Trophoblast cell (in vitro differentiated cells and primary cell): ENCODE data around the gene RTL10. TPM values are rescaled to one million over a fixed set of nuclear protein-coding genes. Genes with fewer than 3 reads are reported as not detected.

Experiments
- DNase-seq, 2 donors: peaks; one replicate each; pipeline ENCODE4 v3.0.0-alpha.2; 2016
- H2AFZ ChIP-seq: 2 replicates; pipeline ENCODE4 v1.6.1; 2013; ENCODE audit warnings: low read length, moderate library complexity, mild to moderate bottlenecking; ENCODE audit not compliant: insufficient read depth, poor library complexity
- H2AK5ac ChIP-seq: 2 replicates; pipeline ENCODE4 v1.6.1; 2013; ENCODE audit warnings: mild to moderate bottlenecking, low read length
- H2BK120ac ChIP-seq: 2 replicates; pipeline ENCODE4 v1.6.1; 2013; ENCODE audit warnings: low read length, mild to moderate bottlenecking, moderate library complexity; ENCODE audit not compliant: insufficient read depth, poor library complexity
- H2BK12ac ChIP-seq: 2 replicates; pipeline ENCODE4 v1.6.1; 2013; ENCODE audit warnings: mild to moderate bottlenecking, low read length, moderate library complexity
- H2BK5ac ChIP-seq: 2 replicates; pipeline ENCODE4 v1.6.1; 2013; ENCODE audit warnings: low read length, low read depth, moderate library complexity, mild to moderate bottlenecking; ENCODE audit not compliant: poor library complexity
- H3K14ac ChIP-seq: 2 replicates; pipeline ENCODE4 v1.6.1; 2013; ENCODE audit warnings: mild to moderate bottlenecking, low read length
- H3K18ac ChIP-seq: 2 replicates; pipeline ENCODE4 v1.6.1; 2013; ENCODE audit warnings: mild to moderate bottlenecking, low read length
- H3K23ac ChIP-seq: 2 replicates; pipeline ENCODE4 v1.6.1; 2013; ENCODE audit warnings: low read length
- H3K27ac ChIP-seq: 2 replicates; pipeline ENCODE4 v1.5.1; 2013; ENCODE audit warnings: low read depth, mild to moderate bottlenecking, inconsistent platforms, low read length, moderate library complexity
- H3K27me3 ChIP-seq: 2 replicates; pipeline ENCODE4 v1.6.1; 2013; ENCODE audit warnings: inconsistent platforms, mild to moderate bottlenecking, low read length, moderate library complexity; ENCODE audit not compliant: insufficient read depth
- H3K36me3 ChIP-seq, 2 experiments: 1 replicate in 1 of 2; 2 replicates in 1 of 2; pipeline ENCODE4 v1.6.1; 2013; ENCODE audit warnings: low read length in 2 of 2, mild to moderate bottlenecking in 2 of 2, moderate library complexity in 1 of 2; ENCODE audit not compliant: insufficient read depth in 2 of 2, control insufficient read depth in 1 of 2
- H3K4ac ChIP-seq: 2 replicates; pipeline ENCODE4 v1.6.1; 2013; ENCODE audit warnings: low read depth, mild to moderate bottlenecking, low read length, moderate library complexity
- H3K4me1 ChIP-seq, 2 experiments: 1 replicate in 1 of 2; 2 replicates in 1 of 2; pipeline ENCODE4 v1.6.1; 2013; ENCODE audit warnings: low read length in 2 of 2, mild to moderate bottlenecking in 2 of 2, moderate library complexity in 1 of 2; ENCODE audit not compliant: insufficient read depth in 2 of 2, control insufficient read depth in 1 of 2
- H3K4me2 ChIP-seq: 2 replicates; pipeline ENCODE4 v1.6.1; 2013; ENCODE audit warnings: inconsistent platforms, mild to moderate bottlenecking, low read length, moderate library complexity
- H3K4me3 ChIP-seq: 2 replicates; pipeline ENCODE4 v1.5.1; 2013; ENCODE audit warnings: mild to moderate bottlenecking, low read depth, low read length, inconsistent platforms
- H3K79me1 ChIP-seq: one replicate; pipeline ENCODE4 v1.6.1; 2013; ENCODE audit warnings: low read length
- H3K79me2 ChIP-seq: 2 replicates; pipeline ENCODE4 v1.6.1; 2013; ENCODE audit warnings: low read length, mild to moderate bottlenecking; ENCODE audit not compliant: control insufficient read depth, insufficient read depth, poor library complexity
- H3K9ac ChIP-seq: 2 replicates; pipeline ENCODE4 v1.6.1; 2013; ENCODE audit warnings: mild to moderate bottlenecking, low read length
- H3K9me3 ChIP-seq: 2 replicates; pipeline ENCODE4 v1.6.1; 2013; ENCODE audit warnings: low read depth, mild to moderate bottlenecking, control low read depth, inconsistent platforms, low read length; ENCODE audit not compliant: insufficient read depth
- H4K12ac ChIP-seq: 2 replicates; pipeline ENCODE4 v1.6.1; 2013; ENCODE audit warnings: low read depth, mild to moderate bottlenecking, low read length, moderate library complexity
- H4K8ac ChIP-seq: 2 replicates; pipeline ENCODE4 v1.6.1; 2013; ENCODE audit warnings: low read depth, mild to moderate bottlenecking, low read length, moderate library complexity
- H4K91ac ChIP-seq: one replicate; pipeline ENCODE4 v1.6.1; 2013; ENCODE audit warnings: low read depth, mild to moderate bottlenecking, low read length, moderate library complexity
- WGBS: extraction: QIAGEN DNeasy Blood & Tissue Kit; methylation state at CpG from one replicate; pipeline ENCODE4 v1.1.7; 2013; ENCODE audit warnings: missing lambda C conversion rate; ENCODE audit not compliant: insufficient read length, insufficient coverage; ENCODE audit errors: extremely low coverage; 5-methylcytosine and 5-hydroxymethylcytosine counted together
- polyA plus RNA-seq: library from polyadenylated mRNA; stranded (reverse); fragments of 200-250 nt; gene quantifications from 2 replicates; pipeline ENCODE4 v1.2.3, GENCODE V29; 2013

The RTL10 gene, protein sequence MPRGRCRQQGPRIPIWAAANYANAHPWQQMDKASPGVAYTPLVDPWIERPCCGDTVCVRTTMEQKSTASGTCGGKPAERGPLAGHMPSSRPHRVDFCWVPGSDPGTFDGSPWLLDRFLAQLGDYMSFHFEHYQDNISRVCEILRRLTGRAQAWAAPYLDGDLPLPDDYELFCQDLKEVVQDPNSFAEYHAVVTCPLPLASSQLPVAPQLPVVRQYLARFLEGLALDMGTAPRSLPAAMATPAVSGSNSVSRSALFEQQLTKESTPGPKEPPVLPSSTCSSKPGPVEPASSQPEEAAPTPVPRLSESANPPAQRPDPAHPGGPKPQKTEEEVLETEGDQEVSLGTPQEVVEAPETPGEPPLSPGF
- polyA plus RNA-seq: 10.8 and 11.6 TPM in 2 replicates

DNA sequence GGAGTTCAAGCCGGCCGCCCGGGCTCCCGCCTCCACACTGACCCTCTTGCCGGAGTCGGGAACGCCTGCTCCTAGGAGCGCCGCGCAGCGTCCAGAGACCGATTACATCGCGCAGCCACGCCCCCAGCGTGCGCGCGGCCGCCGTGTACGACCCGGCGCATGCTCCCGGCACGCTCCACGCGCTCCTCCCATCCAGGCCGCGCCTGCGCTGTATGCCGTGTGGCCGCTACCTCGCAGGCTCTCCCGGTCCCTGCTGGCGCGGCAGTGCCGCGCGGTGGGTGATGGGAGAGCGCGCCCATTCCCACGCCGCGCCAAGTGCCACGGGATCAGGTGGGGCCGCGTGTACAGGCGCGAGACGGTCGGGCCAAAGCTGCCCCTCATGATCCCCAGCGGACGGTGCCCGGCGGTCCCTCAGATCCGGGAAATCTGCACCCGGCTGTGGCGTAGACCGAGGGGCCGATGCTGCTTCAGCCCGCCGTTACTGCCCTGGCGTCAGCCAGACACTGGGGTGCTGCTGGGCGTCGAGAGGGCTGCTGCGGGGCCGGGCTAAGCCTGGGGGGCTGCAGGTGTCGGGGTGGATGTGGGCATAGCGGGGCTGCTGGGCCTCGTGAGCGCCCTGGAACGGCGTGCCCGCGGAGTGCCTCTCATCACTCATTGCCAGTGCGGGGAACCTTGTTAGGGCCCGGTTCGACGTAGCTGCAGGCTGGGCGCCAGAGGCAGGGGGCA, at the start of gene RTL10, which contains the start of gene GNB1L:
Gene RTL10 (minus strand): TSS at position 97 of the 726 bp plus-strand sequence. CDS start 2,613 bp downstream, outside the sequence.
Gene GNB1L (minus strand): TSS at position 97 of the 726 bp plus-strand sequence. CDS start 33,519 bp downstream, outside the sequence.
- Histone ChIP-seq H3K23ac (no peak within 1 kb of the TSS), H2BK12ac (peak within 1 kb of the TSS; percentile 12), H3K4ac (peak within 1 kb of the TSS; percentile 65), H3K4me1 (peaks cover 33 to 43% of the 10 kb centered on the region in 2 experiments), H3K18ac (peak within 1 kb of the TSS; percentile 94), H3K9ac (peak within 1 kb of the TSS; percentile 85), H2AK5ac (peak within 1 kb of the TSS; percentile 84), H3K27ac (peak within 1 kb of the TSS; percentile 80), H4K12ac (peak within 1 kb of the TSS; percentile 94), H2AFZ (peak within 1 kb of the TSS; percentile 90), H4K8ac (peak within 1 kb of the TSS; percentile 90), H2BK5ac (peak within 1 kb of the TSS; percentile 86), H3K79me1 (peaks cover 32% of the 10 kb centered on the region), H3K36me3 (peaks cover 20 to 27% of the 10 kb centered on the region in 2 experiments), H3K79me2 (peaks cover 34% of the 10 kb centered on the region), H3K27me3 (no peaks in the 10 kb centered on the region), H3K14ac (peak within 1 kb of the TSS; percentile 95), H2BK120ac (peak within 1 kb of the TSS; percentile 88), H4K91ac (peak within 1 kb of the TSS; percentile 92), H3K4me2 (peak within 1 kb of the TSS; percentile 87), H3K9me3 (no peaks in the 10 kb centered on the region), H3K4me3 (peak within 1 kb of the TSS; percentile 87)
- WGBS: no CpG with 5 or more reads among the region's 81 CpGs
- peak; percentile 96 to 99 for DNase-seq

GRCh38 chr22:19904174-19904856, 49.6 kb upstream of the RTL10 start:
- H3K79me2 ChIP-seq: no peaks in the 10 kb centered on the region
- H2BK5ac ChIP-seq: no peak overlapping the region
- H3K9ac ChIP-seq: no peak overlapping the region
- no peak overlapping the region for H4K8ac ChIP-seq
- no peaks in the 10 kb centered on the region for H3K9me3 ChIP-seq
- H3K14ac ChIP-seq: peak overlapping the region; percentile 46
- H3K18ac ChIP-seq: no peak overlapping the region
- no peak overlapping the region for H3K23ac ChIP-seq
- no peak overlapping the region for H3K4me2 ChIP-seq
- H2BK120ac ChIP-seq: peak overlapping the region; percentile 19
- peaks cover 17% of the 10 kb centered on the region in 2 experiments for H3K4me1 ChIP-seq
- H2BK12ac ChIP-seq: peak overlapping the region; percentile 59
- H3K4ac ChIP-seq: no peak overlapping the region
- H3K36me3 ChIP-seq: no peaks in the 10 kb centered on the region
- H4K12ac ChIP-seq: no peak overlapping the region
- no peaks in the 10 kb centered on the region for H3K27me3 ChIP-seq
- H2AFZ ChIP-seq: no peak overlapping the region
- H4K91ac ChIP-seq: peak overlapping the region; percentile 45
- no peak overlapping the region for H3K27ac ChIP-seq
- peak overlapping the region; percentile 56 for H2AK5ac ChIP-seq
- no peak for DNase-seq
- H3K79me1 ChIP-seq: peaks cover 10% of the 10 kb centered on the region
- no CpG with 5 or more reads among the region's 16 CpGs for WGBS
- no peak overlapping the region for H3K4me3 ChIP-seq

- H4K91ac ChIP-seq: peak overlapping the region; percentile 45
- peak overlapping the region; percentile 19 for H3K18ac ChIP-seq
- no peak overlapping the region for H2AK5ac ChIP-seq
These were observed 48.8 kb upstream of the RTL10 start for GRCh38 chr22:19903513-19903912.

DNA sequence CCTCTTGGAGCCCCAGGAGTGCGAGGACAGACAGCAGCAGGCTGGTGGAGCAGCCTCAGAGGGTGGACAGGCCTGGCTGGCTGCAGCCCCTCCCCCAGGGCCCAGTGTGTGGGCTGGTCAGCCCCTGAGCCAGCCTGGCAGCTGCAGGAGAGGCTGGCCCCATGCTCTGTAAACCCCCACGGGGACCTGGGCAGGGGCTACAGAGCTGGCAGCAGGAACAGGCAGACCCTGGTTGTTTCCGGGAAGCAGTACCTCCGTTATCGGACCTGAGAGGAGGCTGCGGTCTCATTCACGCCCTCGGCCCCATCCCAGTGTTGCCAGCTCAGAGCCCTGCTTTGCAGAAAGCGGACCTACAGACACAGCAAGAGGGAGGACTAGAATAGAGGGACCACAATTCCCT, 48.4 kb upstream of the RTL10 start:
- peak overlapping the region; percentile 20 for H4K8ac ChIP-seq
- no peak overlapping the region for H2AFZ ChIP-seq
- no peak overlapping the region for H3K27ac ChIP-seq
- H3K36me3 ChIP-seq: no peaks in the 10 kb centered on the region
- H4K12ac ChIP-seq: no peak overlapping the region
- peaks cover 17 to 22% of the 10 kb centered on the region in 2 experiments for H3K4me1 ChIP-seq
- no peak for DNase-seq
- peak overlapping the region; percentile 45 for H4K91ac ChIP-seq
- peak overlapping the region; percentile 19 for H2BK120ac ChIP-seq
- no peaks in the 10 kb centered on the region for H3K79me2 ChIP-seq
- no peak overlapping the region for H3K4me3 ChIP-seq
- peak overlapping the region; percentile 59 for H2BK12ac ChIP-seq
- no peak overlapping the region for H3K4ac ChIP-seq
- H3K4me2 ChIP-seq: no peak overlapping the region
- no CpG with 5 or more reads among the region's 9 CpGs for WGBS
- H3K79me1 ChIP-seq: peaks cover 9% of the 10 kb centered on the region
- peak overlapping the region; percentile 57 for H3K14ac ChIP-seq
- H3K18ac ChIP-seq: no peak overlapping the region
- no peak overlapping the region for H3K23ac ChIP-seq
- no peak overlapping the region for H3K9ac ChIP-seq
- H2BK5ac ChIP-seq: no peak overlapping the region
- no peak overlapping the region for H2AK5ac ChIP-seq
- no peaks in the 10 kb centered on the region for H3K9me3 ChIP-seq
- no peaks in the 10 kb centered on the region for H3K27me3 ChIP-seq

More at GRCh38 chr22:19903513-19903912, 48.8 kb upstream of the RTL10 start:
- Histone ChIP-seq H3K4me3 (no peak overlapping the region), H4K12ac (no peak overlapping the region), H3K36me3 (no peaks in the 10 kb centered on the region), H3K4ac (no peak overlapping the region), H3K9ac (no peak overlapping the region), H3K79me1 (peaks cover 9% of the 10 kb centered on the region), H2BK12ac (peak overlapping the region; percentile 59), H3K4me2 (no peak overlapping the region), H3K27me3 (no peaks in the 10 kb centered on the region), H2BK5ac (no peak overlapping the region), H3K14ac (peak overlapping the region; percentile 4), H3K4me1 (peaks cover 17 to 21% of the 10 kb centered on the region in 2 experiments), H3K23ac (no peak overlapping the region), H2AFZ (no peak overlapping the region), H4K8ac (no peak overlapping the region), H2BK120ac (peak overlapping the region; percentile 19), H3K27ac (no peak overlapping the region), H3K9me3 (no peaks in the 10 kb centered on the region), H3K79me2 (no peaks in the 10 kb centered on the region)
- no peak for DNase-seq
- WGBS: no CpG with 5 or more reads among the region's 12 CpGs
